NB4 (cell line): Measurements from ENCODE around the gene DMTF1.

ENCODE experiments used
- DNase-seq: peaks from one replicate; pipeline ENCODE4 v3.0.0; 2010; ENCODE audit warnings: low read depth
- H3K4me3 ChIP-seq: one replicate; pipeline ENCODE4 v1.5.1; 2011; ENCODE audit warnings: mild to moderate bottlenecking, low read depth, low read length, moderate library complexity
- CTCF ChIP-seq: IDR thresholded peaks from one replicate; pipeline ENCODE4 v1.5.1; 2012; ENCODE audit warnings: low read depth, low read length
- MAX ChIP-seq: IDR thresholded peaks from 2 replicates; pipeline ENCODE4 v1.6.1; 2011; ENCODE audit warnings: low read depth, low read length
- MYC ChIP-seq: IDR thresholded peaks from 2 replicates; pipeline ENCODE4 v1.6.1; 2011; ENCODE audit warnings: low read depth, low read length
- POLR2A ChIP-seq: IDR thresholded peaks from 2 replicates; pipeline ENCODE4 v1.6.1; 2011; ENCODE audit warnings: mild to moderate bottlenecking; ENCODE audit not compliant: insufficient read length; ENCODE audit errors: extremely low read depth

Gene DMTF1

GRCh38 chr7:87212498-87212897, 60.2 kb downstream of the DMTF1 start:
- H3K4me3 ChIP-seq = no peak overlapping the region
- DNase-seq = peak; percentile 25
- no peak for TF ChIP-seq MAX
- TF ChIP-seq POLR2A = no peak
- TF ChIP-seq MYC = no peak
- TF ChIP-seq CTCF = no peak

- no peak for DNase-seq
- TF ChIP-seq CTCF (no peak), POLR2A (no peak), MAX (no peak), MYC (no peak)
- no peak overlapping the region for H3K4me3 ChIP-seq
Observed at GRCh38 chr7:87213252-87213651, 61.0 kb downstream of the DMTF1 start.

- H3K4me3 ChIP-seq = no peak overlapping the region
- TF ChIP-seq MYC (no peak), CTCF (no peak), MAX (no peak)
- DNase-seq = no peak
Observed at GRCh38 chr7:87213811-87214210, 61.6 kb downstream of the DMTF1 start.

GRCh38 chr7:87215046-87215445, 62.8 kb downstream of the DMTF1 start:
- H3K4me3 ChIP-seq = no peak overlapping the region
- no peak for DNase-seq
- TF ChIP-seq POLR2A = no peak
- no peak for TF ChIP-seq MYC
- TF ChIP-seq MAX = no peak
- TF ChIP-seq CTCF = no peak

- H3K4me3 ChIP-seq = no peak overlapping the region
- TF ChIP-seq CTCF (no peak), POLR2A (no peak), MYC (no peak), MAX (no peak)
- DNase-seq = no peak
Observed at GRCh38 chr7:87216701-87217508, 64.7 kb downstream of the DMTF1 start.
